ENCODE data around the gene COL5A1.

GRCh38 chr9:134846187-134846586, 204.6 kb downstream of the COL5A1 start:
- no peak for TF ChIP-seq EZH2phosphoT487 (IDR thresholded peaks at IDR 0.05; ENCODE audit: insufficient read depth, low read depth)
- no peak for TF ChIP-seq EZH2 (IDR thresholded peaks at IDR 0.05; ENCODE audit: insufficient read depth, poor library complexity, severe bottlenecking)
